Measurements from ENCODE around the gene SLC12A2. TPM values are rescaled to one million over a fixed set of nuclear protein-coding genes. Genes with fewer than 3 reads are reported as not detected.

Gene SLC12A2
- total RNA-seq, 2 donors from 2014 or later: 25.6 to 27.4 TPM

DNA sequence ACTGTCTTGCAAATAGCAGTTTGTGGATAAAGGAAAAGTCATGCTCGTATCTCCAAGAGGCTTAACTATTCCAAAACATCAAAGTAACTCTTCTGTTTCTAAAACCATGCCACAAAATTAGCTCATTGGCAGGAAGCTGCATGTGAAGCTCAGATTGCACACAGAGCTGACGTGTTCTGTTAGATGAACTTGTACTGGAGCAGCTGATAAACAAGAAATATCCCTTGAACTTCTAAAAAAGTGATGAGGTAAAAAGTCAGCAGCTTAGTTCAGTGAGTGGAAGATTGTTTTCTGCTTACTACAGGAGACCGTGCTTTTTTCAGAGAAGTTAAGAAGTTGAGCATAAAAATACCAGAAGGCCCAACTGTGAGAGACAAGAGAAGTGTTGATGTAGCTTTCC, 113.2 kb downstream of the SLC12A2 start:
- DNase-seq: no peak
- H3K36me3 Mint-ChIP-seq (ENCODE audit: insufficient read depth in 2 of 2): peaks cover 4 to 9% of the 10 kb centered on the region in 2 donors
- no peaks in the 10 kb centered on the region for H3K27me3 Mint-ChIP-seq (ENCODE audit: low read depth)
- peaks cover 44% of the 10 kb centered on the region for H3K4me1 Mint-ChIP-seq (ENCODE audit: low read depth)
- peaks cover 1 to 6% of the 10 kb centered on the region in 2 donors for H3K9me3 Mint-ChIP-seq
- H3K27ac Mint-ChIP-seq: no peak overlapping the region
- peak overlapping the region in 1 of 2 donors; percentile 14 for H3K4me3 Mint-ChIP-seq
- peak in 1 of 2 donors; percentile 24 for ATAC-seq (replicated peaks in 1 of 2)

DNA sequence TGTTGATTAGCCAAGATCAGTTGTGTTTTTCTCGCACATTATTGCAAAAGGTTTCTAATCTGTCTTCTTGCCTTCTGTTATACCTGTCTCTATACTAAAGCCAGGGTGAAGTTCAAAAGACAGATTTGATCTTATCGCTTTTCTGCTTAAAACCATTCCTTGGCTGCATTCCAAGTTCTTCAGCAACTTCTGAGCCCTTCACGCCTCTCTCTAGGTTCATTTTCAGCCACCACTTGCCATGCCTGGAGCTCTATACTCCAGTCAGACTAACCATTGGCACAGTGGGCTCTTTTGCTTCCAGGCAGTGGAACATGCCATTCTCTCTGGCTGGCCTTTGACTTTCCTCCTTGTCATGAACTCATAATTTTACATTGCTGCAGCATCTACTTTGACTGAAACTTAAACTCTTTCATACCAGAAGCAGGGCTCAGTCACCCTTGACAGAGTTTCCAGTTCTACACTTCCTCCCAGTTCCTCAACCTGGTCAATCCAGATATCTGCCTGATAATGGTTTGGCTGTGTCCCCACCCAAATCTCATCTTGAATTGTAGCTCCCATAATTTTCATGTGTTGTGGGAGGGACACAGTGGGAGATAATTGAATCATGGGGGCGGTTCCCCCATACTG, 114.4 kb downstream of the SLC12A2 start:
- peak overlapping the region; percentile 27 to 49 for H3K4me3 Mint-ChIP-seq

DNA sequence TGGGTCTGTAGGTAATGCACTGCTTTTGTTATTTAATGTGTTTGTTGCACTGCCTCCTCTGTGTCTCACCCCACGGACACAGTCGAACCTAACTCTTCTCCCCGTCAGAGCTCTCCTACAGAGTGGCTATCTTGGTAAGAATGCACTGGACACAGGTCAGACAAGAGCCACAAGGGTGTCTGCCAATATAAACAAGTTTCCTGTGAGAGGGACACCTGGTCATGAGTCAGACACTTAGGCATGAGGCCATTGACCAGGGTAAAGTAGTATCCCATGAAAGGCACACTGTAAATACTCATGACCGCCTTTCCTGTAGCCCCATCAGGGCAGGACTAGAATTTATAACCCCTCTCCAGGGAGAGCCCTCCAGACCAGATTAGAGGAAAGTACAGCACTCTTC, 115.5 kb downstream of the SLC12A2 start:
- no peaks in the 10 kb centered on the region for H3K27me3 Mint-ChIP-seq (ENCODE audit: low read depth)
- H3K9me3 Mint-ChIP-seq: peaks cover 1 to 6% of the 10 kb centered on the region in 2 donors
- H3K4me1 Mint-ChIP-seq (ENCODE audit: low read depth): peaks cover 39% of the 10 kb centered on the region
- H3K4me3 Mint-ChIP-seq: no peak overlapping the region
- H3K27ac Mint-ChIP-seq: no peak overlapping the region
- DNase-seq: no peak
- no peak for ATAC-seq (replicated peaks in 1 of 2)
- H3K36me3 Mint-ChIP-seq (ENCODE audit: insufficient read depth in 2 of 2): peaks cover 4 to 9% of the 10 kb centered on the region in 2 donors

More for the DNA sequence above, 114.4 kb downstream of the SLC12A2 start:
- H3K27ac Mint-ChIP-seq: no peak overlapping the region
- H3K27me3 Mint-ChIP-seq (ENCODE audit: low read depth): no peaks in the 10 kb centered on the region
- peak in 1 of 2 donors; percentile 23 for DNase-seq
- peaks cover 1 to 6% of the 10 kb centered on the region in 2 donors for H3K9me3 Mint-ChIP-seq
- peaks cover 4 to 9% of the 10 kb centered on the region in 2 donors for H3K36me3 Mint-ChIP-seq (ENCODE audit: insufficient read depth in 2 of 2)
- peaks cover 44% of the 10 kb centered on the region for H3K4me1 Mint-ChIP-seq (ENCODE audit: low read depth)
- peak; percentile 61 to 67 for ATAC-seq (replicated peaks in 1 of 2)

DNA sequence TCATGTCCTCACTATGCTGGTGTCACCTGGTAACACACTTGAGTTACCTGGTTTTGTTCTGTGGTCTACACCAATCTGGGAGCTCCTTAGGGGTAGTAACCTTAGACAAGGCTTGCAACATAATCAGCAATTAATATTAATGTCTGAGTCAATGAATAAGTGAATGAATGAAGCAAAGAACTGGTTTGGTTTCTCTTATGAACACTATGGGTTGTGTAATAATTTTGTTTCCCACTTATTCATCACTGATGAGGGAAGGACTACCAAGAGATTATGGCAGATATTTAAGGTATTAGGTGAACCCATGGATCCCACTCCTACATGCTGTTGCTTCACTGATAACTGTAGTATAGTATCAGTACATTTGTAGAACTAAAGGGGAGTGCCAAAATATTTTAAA, 116.0 kb downstream of the SLC12A2 start:
- no peak overlapping the region for H3K4me3 Mint-ChIP-seq
- no peak for ATAC-seq (replicated peaks in 1 of 2)

DNA sequence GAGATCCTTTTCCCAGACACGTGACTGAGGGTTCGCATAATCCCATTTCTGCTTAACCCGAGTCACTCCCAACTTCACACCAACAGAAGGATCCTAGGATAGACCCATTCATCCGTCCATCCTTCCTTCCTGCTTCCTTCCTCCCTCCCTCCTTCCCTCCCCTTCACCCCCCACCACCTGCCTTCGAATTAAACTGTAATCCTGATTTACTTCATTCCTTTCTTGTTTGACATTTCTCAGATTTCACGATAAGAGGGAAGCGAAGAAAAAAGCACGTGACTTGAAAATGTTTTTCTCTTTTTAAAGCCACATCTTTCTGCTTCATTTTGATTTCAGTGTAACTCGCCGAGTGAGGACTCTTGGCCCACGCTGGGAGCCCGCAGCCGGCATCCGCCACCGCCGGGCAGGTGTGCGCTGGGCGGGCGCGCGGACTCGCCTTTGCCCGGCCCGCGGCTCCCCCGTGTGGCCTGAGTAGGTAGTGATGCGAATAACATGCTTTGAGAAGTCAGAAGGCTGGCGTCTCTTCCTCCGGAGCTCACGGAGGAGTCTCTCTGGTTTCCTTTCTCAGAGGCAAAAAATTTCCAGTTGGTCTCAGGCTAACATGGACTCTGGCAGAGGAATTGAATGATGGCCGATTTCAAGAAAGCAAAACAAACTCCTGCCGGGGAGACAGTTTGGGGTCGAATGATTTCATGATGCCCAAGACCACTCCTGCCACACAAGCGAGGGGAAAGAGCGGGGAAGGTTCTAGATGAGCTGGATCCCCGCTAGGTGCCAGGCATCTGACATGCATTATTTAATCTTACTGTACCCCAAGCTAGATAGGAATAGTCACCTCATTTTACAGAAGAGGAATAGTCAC, 117.7 kb downstream of the SLC12A2 start:
- Mint-ChIP-seq H3K27me3 (ENCODE audit: low read depth) (no peaks in the 10 kb centered on the region), H3K9me3 (peaks cover 1 to 6% of the 10 kb centered on the region in 2 donors), H3K27ac (no peak overlapping the region), H3K36me3 (ENCODE audit: insufficient read depth in 2 of 2) (peaks cover 4 to 9% of the 10 kb centered on the region in 2 donors), H3K4me1 (ENCODE audit: low read depth) (peaks cover 36% of the 10 kb centered on the region), H3K4me3 (peak overlapping the region; percentile 53 to 70)
- DNase-seq: peak; percentile 87 to 90
- peak; percentile 86 to 87 for ATAC-seq (replicated peaks in 1 of 2)

More for the DNA sequence above, 116.0 kb downstream of the SLC12A2 start:
- peaks cover 39% of the 10 kb centered on the region for H3K4me1 Mint-ChIP-seq (ENCODE audit: low read depth)
- DNase-seq: no peak
- no peaks in the 10 kb centered on the region for H3K27me3 Mint-ChIP-seq (ENCODE audit: low read depth)
- no peak overlapping the region for H3K27ac Mint-ChIP-seq
- peaks cover 1 to 6% of the 10 kb centered on the region in 2 donors for H3K9me3 Mint-ChIP-seq
- peaks cover 4 to 9% of the 10 kb centered on the region in 2 donors for H3K36me3 Mint-ChIP-seq (ENCODE audit: insufficient read depth in 2 of 2)

DNA sequence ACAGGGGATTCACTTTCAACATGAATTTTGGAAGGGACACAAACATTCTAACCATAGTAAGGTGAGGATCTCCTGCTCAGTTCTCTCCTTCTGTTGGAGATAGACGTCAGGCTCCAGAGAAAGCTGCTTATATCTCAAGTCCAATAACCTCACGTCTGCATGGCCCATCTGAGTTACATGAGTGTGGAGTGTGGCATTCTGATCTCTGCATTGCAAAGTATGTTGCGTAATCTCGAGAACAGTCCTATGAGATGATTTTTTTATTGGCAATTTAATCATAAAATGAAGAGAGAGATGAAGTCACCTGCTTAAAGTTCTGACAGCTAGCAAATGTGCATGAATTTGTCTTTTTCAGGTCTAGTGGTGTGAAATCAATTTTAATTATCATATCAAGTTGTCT, 118.8 kb downstream of the SLC12A2 start:
- DNase-seq (no peak), ATAC-seq (replicated peaks in 1 of 2) (no peak)
- Mint-ChIP-seq H3K27me3 (ENCODE audit: low read depth) (no peaks in the 10 kb centered on the region), H3K9me3 (peaks cover 1 to 6% of the 10 kb centered on the region in 2 donors), H3K36me3 (ENCODE audit: insufficient read depth in 2 of 2) (peaks cover 3 to 9% of the 10 kb centered on the region in 2 donors), H3K4me1 (ENCODE audit: low read depth) (peaks cover 26% of the 10 kb centered on the region), H3K27ac (no peak overlapping the region), H3K4me3 (no peak overlapping the region)

DNA sequence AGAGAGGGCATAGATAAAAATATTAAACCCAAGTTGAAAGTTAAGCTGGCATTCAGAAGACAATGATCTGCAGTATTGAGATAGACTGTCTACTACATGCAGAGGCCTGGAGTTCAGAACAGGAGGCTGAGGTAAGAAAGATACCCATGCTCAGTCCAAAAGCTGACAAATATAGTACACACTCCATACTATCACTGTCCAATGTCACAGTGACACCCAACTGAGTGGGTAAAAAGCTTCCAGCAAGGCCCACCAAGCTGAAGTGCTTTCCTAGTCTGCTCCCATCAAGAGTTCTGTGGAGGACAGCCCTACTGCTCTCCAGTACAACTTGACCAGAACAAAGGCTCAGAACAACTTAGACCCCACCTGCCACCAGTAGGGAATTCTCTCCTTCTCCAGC, 124.9 kb downstream of the SLC12A2 start:
- H3K9me3 Mint-ChIP-seq: no peaks in the 10 kb centered on the region
- no peak overlapping the region for H3K27ac Mint-ChIP-seq
- H3K4me3 Mint-ChIP-seq: no peak overlapping the region
- no peaks in the 10 kb centered on the region for H3K36me3 Mint-ChIP-seq (ENCODE audit: insufficient read depth in 2 of 2)
- DNase-seq (no peak), ATAC-seq (replicated peaks in 1 of 2) (no peak)
- no peaks in the 10 kb centered on the region for H3K4me1 Mint-ChIP-seq (ENCODE audit: low read depth)
- H3K27me3 Mint-ChIP-seq (ENCODE audit: low read depth): no peaks in the 10 kb centered on the region

DNA sequence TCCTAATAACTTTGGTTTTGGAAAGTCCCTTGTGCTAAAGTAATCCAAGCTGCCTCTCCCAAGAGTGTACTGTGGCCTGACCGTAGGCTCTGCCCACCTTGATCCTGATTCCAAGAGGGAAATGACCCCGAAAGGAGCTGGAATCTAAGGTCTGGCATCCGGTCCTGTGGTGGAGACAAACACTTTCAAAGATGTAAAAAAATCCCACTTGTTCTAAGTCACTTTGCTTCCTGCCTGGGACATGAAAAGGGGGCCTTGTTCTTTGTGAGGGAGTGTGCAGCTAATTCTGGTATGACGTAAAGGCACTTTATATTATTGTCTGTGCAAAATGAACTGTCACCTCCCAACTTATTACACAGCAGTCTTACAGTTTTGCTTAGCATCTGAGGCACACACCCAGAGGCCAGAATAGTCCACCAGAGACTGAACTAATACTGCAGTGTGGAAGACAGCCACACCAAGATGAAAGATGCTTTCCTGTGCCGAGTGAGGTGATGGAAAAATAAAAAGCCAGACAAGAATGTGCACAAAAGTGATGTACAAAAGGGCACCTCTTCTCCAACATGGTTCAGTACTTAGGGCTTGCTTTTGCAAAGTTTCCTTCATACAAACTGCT, 128.7 kb downstream of the SLC12A2 start:
- no peak overlapping the region for H3K27ac Mint-ChIP-seq
- H3K9me3 Mint-ChIP-seq: no peaks in the 10 kb centered on the region
- ATAC-seq (replicated peaks in 1 of 2) (peak in 1 of 2 donors; percentile 26), DNase-seq (no peak)
- H3K4me3 Mint-ChIP-seq: no peak overlapping the region
- H3K4me1 Mint-ChIP-seq (ENCODE audit: low read depth): no peaks in the 10 kb centered on the region
- no peaks in the 10 kb centered on the region for H3K36me3 Mint-ChIP-seq (ENCODE audit: insufficient read depth in 2 of 2)
- H3K27me3 Mint-ChIP-seq (ENCODE audit: low read depth): no peaks in the 10 kb centered on the region

DNA sequence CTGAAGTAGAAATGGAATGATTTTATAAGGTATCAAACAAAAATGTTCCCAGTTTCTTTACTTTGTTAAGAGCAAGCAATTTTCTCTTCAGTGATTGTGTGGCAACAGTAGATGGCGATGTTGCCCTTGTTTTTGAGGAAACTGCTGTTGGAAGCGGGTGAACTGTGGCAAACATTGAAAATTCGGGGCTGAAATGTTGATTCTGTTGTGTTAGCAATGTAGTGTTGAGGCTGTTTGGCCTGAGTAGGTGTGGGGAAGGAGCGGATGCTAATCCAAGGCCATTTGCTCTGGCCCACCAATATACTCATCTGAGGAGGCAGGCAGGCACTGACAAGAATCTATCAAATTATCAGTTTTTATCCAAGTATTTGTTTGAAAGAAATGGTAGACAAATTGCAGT, 129.8 kb downstream of the SLC12A2 start:
- Mint-ChIP-seq H3K9me3 (no peaks in the 10 kb centered on the region), H3K27me3 (ENCODE audit: low read depth) (no peaks in the 10 kb centered on the region), H3K4me1 (ENCODE audit: low read depth) (no peaks in the 10 kb centered on the region), H3K4me3 (no peak overlapping the region), H3K27ac (no peak overlapping the region), H3K36me3 (ENCODE audit: insufficient read depth in 2 of 2) (no peaks in the 10 kb centered on the region)
- DNase-seq: peak; percentile 48 to 49
- ATAC-seq (replicated peaks in 1 of 2): peak; percentile 33 to 41

DNA sequence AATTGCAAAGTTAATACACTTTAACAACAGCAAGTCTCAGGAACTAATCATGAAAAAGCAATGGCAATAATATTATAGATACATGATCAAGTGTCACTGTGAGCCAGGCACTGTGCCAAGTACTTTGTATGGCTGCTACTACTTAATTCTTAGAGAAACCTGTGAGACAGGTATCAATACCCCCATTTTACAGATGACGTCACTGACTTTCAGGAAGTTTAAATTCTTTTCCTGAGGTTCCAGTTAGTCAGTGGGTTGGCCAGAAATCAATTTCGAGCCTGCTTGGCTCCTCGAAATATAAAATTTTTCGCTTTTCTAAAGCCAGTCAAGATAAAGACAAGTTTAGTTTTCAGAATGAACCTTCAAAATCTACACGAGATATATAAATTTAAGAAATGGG, 130.3 kb downstream of the SLC12A2 start:
- H3K4me3 Mint-ChIP-seq: no peak overlapping the region
- H3K9me3 Mint-ChIP-seq: no peaks in the 10 kb centered on the region
- ATAC-seq (replicated peaks in 1 of 2) (no peak), DNase-seq (no peak)
- no peaks in the 10 kb centered on the region for H3K27me3 Mint-ChIP-seq (ENCODE audit: low read depth)
- H3K36me3 Mint-ChIP-seq (ENCODE audit: insufficient read depth in 2 of 2): no peaks in the 10 kb centered on the region
- no peaks in the 10 kb centered on the region for H3K4me1 Mint-ChIP-seq (ENCODE audit: low read depth)
- no peak overlapping the region for H3K27ac Mint-ChIP-seq

DNA sequence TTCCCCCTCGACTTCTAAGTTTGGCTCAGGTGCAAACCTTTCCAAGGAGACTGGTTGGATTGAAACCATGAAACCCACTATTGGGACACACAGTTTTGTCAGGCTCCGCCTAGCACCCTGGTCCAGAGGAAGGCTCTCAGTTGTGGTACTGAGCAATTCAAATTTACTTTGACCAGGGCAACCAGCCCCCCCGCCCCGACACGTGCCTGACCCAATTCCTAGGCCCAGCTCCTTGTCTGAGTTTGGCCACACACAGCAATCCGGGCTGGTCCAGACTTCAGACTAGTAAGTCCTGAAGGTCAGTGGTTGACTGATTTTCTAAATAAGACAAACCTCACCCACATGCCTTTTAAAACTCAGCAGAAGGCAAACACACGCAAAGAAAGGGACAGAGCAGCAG, 132.7 kb downstream of the SLC12A2 start:
- no peak overlapping the region for H3K4me3 Mint-ChIP-seq
- ATAC-seq (replicated peaks in 1 of 2) (no peak), DNase-seq (no peak)
- H3K27me3 Mint-ChIP-seq (ENCODE audit: low read depth): no peaks in the 10 kb centered on the region
- no peaks in the 10 kb centered on the region for H3K9me3 Mint-ChIP-seq
- no peaks in the 10 kb centered on the region for H3K4me1 Mint-ChIP-seq (ENCODE audit: low read depth)
- no peaks in the 10 kb centered on the region for H3K36me3 Mint-ChIP-seq (ENCODE audit: insufficient read depth in 2 of 2)
- no peak overlapping the region for H3K27ac Mint-ChIP-seq

DNA sequence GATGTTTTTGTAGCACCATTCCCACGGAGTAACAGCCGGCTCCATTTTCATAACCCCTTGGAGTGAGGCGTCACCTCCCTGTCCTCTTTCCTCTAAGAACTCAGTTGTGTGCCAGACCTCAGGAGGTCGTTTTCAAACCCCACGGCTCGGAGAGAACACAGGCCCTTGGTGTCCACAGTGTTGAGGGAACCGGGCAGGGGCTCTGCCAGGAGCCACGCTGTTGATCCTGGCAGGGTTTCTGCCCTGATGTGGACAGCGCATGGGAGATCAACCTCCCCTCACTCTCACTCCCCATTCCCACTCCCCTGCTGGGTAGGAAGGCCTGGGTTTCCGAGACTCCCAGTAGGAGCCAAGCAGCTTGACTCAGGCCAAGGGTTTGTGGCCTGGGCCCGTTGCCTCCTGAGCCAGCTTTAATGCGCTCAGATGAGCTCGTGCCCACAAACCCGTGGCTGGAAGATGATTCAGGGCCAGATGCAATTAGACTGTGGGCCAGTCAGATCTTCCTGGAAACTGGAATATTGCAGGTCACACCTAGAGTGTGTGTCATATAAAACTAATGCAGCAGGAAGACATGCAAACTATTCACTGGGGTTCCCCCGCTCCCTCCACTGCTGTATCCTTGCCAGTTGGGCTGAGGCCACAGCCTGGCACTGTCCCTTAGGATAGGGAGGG, 133.4 kb downstream of the SLC12A2 start:
- Mint-ChIP-seq H3K4me1 (ENCODE audit: low read depth) (no peaks in the 10 kb centered on the region), H3K27me3 (ENCODE audit: low read depth) (no peaks in the 10 kb centered on the region), H3K27ac (peak overlapping the region; percentile 2), H3K36me3 (ENCODE audit: insufficient read depth in 2 of 2) (no peaks in the 10 kb centered on the region), H3K4me3 (no peak overlapping the region), H3K9me3 (no peaks in the 10 kb centered on the region)
- DNase-seq: no peak
- ATAC-seq (replicated peaks in 1 of 2): no peak

DNA sequence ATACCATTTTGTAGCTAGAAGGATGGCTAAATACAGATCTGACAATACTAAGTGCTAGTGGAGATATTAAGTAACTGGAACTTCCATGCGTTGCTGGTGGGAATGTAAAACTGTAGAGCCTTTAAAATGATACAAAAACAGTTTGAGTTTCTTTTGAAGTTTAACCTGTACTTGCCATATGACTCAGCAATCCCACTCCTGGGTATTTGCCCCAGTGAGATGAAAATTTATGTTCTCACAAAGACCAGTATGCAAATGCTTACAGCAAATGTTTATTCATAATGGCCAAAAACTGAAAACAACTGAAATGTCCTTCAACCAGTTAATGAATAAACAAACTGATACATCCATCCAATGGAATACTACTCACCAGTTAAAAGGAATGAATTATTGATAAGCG, 137.3 kb downstream of the SLC12A2 start:
- H3K4me1 Mint-ChIP-seq (ENCODE audit: low read depth): no peaks in the 10 kb centered on the region
- H3K27me3 Mint-ChIP-seq (ENCODE audit: low read depth): no peaks in the 10 kb centered on the region
- no peak for DNase-seq
- ATAC-seq (replicated peaks in 1 of 2): no peak
- no peak overlapping the region for H3K27ac Mint-ChIP-seq
- no peak overlapping the region for H3K4me3 Mint-ChIP-seq
- no peaks in the 10 kb centered on the region for H3K36me3 Mint-ChIP-seq (ENCODE audit: insufficient read depth in 2 of 2)
- no peaks in the 10 kb centered on the region for H3K9me3 Mint-ChIP-seq

All from activated T-cell treated with anti-CD3 and anti-CD28 coated beads, Interleukin-2, amount 50 U/mL, for 72 hours (primary cell).